SW 1271 (cell line): ENCODE results near the gene BDKRB2.

Experiments
- DNase-seq, 2 experiments: peaks; one replicate each; lab custom pipeline; 2025; lab: John Stamatoyannopoulos, UW

BDKRB2 gene

DNA sequence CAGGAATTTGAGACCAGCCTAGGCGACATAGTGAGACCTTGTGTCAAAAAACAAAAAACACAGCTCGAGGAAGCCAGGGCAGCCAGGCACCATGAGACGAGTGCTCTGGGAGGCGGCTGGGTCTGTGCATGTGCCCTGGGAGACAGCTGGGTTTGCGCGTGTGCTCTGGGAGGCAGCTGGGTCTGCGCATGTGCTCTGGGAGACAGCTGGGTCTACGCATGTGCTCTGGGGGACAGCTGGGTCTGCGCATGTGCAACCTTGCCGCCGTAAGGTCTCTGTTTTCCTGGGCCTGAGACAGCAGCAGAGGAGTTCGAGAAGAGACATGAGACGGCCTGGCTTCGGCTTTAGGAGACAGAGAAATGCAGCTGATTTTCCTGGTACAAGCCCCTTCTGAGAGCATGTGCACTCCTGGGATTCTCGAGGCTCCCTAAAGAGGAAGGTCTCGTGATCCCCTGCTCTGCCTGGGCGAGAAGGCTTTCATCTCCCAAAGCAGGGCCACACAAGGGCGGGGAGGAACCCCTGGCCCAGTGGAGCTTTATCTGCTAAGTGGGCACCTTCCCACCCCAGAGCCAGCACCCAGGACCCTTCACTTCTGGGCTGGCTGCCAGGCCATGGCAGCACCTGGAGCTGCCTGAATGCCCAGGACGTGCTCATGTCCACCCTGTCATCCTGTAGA, 47.8 kb downstream of the BDKRB2 start:
- no peak for DNase-seq

DNA sequence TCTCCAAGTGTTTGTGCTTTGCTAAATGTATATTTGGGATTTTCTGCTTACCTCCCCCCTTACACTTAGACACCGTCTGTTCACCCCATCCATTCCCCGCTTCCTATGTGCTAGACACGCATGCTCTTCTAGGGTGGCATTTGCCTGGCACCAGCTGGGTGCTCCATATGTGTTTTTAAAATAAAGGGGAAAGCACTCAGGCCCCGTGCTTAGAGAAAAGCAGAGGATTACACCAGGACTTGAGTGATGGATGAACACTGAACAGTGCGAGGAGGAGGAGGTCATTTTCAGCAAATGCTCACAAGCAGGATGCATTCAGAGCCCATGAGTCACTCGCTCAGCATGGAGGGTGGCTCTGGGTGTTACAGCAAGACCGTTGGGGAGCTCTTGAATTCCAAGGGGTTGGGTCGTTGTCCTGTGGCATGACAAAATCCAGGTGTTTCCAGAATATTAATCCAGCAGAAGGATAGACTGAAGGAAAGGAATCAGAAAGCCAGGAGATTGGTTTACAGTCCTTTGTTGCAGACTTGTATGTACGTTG, 48.4 kb downstream of the BDKRB2 start:
- peak in 1 of 2 experiments; percentile 23 for DNase-seq

DNA sequence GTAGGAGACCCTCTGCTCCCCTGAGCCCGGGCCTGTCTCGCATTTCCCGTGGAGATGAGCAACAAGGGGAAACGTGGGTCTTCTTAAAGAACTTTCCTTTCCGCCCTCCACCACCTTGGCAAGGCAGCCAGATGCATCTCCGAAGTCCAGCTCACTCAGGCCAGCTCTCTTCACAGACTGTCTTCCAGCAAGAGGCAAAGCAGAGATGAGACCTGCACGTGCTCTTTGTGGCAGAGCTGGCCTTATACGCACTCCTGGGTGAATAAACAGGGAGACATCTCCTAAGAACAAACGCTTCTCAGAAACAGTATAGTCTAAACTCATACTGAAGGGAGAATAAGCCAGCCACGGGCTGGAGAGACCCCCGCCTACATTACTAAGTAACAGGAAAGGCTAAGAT, 50.0 kb downstream of the BDKRB2 start:
- no peak for DNase-seq

DNA sequence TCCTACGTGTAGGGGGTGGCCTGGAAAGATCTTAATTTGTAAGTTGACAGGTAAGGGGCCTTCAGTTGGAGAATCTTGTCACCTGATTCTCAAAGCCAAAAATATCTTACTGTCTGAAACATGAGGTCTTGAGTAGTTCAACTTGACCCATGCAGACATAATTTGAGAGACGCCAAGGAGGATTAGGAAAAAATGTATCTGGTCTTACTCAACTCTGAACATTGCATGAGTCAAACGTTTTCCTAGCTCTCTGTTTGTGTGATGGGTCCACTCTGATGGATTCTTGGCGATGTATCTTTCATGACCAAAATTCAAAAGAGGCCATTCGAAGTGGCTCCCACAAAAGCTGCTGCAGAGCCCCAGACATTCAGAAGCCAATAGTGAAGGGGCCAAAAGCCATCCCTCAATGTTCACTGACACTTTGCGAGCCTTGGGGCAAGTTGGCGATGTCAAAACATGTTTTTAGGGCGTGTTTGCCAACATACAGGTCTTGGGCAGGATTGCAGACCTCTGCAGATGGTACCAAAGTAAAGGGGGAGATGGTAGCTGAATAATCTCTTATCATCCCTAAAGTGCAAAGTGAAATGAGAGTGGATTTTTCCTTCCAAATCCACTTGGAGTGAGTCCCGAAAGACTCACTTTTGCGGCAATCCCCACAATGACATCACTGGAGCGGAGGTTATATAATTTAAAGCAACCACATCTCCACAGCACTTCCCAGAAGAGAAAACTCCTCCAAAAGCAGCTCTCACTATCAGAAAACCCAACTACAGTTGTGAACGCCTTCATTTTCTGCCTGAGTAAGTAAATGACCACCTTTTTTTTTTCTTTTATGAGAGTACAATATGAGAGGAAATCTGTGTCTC, 51.1 kb downstream of the BDKRB2 start, which contains the start of gene BDKRB1:
Gene BDKRB1, plus strand, starts transcription at position 710 of the 866 bp plus-strand sequence. CDS start 7,473 bp downstream, outside the sequence.
- no peak for DNase-seq

DNA sequence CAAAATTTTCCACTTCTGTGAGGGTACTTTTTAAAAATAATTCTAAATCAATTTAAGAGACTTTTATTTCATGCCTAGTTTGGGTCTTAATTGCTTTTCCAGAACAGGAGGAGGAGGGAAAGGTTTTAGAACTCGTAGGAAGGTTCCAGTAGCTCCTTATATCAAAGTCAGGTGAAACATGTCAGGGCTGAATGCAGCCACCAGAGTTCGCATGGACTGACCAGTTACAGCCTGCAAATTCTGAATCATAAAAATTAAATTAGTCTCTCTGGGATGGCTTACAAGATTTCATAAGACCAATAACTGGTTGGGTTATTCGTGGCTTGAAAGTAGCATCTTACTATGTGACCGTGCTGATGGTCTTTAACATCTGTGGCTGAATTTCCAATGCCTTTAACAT, 51.8 kb downstream of the BDKRB2 start:
- DNase-seq: no peak

DNA sequence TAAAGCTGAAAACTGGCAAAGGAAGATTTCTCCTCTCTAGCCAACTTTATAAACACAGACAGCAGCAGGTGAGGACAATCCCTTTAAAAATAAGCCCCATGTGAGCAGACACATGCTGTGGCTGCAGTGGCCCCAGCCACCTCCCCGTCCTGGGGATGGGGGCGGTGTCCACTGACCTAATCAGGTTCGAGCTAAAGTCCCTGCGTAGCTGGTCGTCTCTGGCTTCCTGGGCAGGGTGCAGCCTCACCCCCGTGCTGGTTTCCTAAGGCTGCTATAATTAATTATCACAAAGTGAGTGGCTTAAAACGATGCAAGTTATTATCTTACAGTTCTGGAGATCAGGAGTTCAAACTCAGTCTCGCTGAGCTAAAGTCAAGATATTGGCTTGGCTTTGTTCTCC, 52.4 kb downstream of the BDKRB2 start:
- no peak for DNase-seq

DNA sequence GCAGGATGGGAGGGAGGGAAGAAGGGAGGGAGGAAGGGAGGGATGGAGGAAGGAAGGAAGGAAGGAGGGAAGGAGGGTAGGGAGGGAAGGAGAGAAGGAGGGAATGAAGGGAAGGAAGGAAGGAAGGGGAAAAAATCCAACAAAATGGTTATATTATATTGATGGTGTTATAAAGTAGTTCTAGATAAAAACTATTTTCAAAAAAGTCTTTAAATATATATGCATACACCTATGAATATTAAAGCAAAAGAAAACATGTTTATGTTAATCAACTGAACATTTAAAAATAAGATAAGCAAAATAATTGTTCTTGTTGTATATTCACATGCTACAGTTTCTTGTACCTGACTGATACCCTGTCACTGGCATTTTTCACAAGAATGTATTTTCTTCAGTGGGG, 53.3 kb downstream of the BDKRB2 start:
- DNase-seq: no peak

DNA sequence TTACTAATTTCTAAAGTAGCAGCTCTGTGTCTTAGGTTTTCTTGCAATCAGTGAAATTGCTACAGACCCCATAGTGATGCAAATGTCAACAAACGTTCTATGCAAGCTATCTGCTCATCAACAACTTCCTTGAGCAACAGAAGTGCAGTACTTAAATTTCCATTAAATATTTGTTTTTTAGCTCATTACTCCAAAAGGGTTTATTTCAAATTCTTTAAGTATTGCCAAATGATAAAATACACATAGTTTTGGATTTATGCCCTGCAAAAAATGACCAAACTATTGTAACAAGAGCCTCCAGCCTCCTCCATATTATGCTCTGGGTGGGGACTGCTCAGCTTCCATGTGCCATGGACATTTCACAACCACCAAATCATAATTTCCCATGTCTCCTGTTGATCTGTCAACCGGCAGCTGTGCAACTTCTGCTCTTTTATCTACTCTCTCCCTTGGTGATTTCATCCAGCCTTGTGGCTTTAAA, 55.7 kb downstream of the BDKRB2 start:
- DNase-seq: no peak

DNA sequence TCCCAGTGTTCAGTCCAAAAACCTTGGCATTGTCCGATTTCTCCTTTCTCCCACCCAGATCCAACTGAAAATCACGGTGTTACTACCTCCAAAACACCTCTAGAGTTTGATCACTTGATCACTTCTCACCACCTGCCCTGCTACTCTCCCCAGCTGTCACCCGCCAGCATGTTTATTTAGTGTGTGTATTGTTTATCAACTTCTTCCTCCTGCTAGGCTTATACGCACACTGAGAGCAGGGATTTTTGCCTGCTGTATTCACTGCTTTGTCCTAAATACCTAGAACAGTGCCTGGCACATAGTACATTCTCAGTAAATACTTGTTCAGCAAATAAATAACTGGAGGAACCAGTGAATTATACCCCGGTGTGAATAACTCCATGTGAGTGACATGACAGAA, 56.4 kb downstream of the BDKRB2 start:
- no peak for DNase-seq

DNA sequence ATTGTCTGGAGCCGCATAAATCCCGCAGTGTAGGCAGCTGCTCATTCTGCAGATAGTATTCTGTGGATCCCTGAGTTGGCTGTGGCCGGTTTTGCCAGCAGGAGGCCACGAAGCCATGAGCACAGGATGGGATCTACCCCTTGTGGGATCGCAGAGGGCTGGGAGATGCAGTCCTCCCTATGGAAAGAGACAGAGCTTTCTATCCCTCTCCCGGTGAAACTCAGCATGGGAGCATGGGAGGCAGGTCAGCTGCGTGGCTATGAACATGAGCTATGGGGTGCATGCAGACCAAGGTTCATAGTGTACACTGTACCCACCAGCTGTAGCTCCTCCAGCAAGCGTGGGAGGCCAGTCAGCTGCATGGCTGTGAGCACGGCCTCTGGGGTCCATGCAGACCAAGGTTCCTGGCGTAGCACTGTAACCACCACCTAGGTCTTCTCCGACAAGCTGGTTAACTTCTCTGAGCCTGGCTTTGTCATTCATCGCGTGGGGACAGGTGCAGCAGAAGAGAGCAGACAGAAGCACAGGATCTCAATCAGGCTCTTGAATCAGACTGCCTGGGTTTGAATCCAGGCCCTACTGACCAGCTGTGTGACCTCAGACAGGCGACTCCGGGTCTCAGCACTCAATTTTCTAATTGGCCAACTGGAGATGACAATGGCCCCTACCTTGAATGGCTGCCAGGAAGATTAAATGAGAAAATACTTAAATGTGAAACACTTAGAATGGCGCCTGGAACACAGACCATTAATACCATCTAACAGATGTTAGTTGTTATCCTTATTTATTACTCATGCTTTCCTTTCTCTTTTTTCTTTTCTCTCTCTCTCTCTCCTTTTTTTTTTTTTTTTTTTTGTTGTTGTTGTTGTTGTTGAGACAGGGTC, 57.4 kb downstream of the BDKRB2 start:
- no peak for DNase-seq

DNA sequence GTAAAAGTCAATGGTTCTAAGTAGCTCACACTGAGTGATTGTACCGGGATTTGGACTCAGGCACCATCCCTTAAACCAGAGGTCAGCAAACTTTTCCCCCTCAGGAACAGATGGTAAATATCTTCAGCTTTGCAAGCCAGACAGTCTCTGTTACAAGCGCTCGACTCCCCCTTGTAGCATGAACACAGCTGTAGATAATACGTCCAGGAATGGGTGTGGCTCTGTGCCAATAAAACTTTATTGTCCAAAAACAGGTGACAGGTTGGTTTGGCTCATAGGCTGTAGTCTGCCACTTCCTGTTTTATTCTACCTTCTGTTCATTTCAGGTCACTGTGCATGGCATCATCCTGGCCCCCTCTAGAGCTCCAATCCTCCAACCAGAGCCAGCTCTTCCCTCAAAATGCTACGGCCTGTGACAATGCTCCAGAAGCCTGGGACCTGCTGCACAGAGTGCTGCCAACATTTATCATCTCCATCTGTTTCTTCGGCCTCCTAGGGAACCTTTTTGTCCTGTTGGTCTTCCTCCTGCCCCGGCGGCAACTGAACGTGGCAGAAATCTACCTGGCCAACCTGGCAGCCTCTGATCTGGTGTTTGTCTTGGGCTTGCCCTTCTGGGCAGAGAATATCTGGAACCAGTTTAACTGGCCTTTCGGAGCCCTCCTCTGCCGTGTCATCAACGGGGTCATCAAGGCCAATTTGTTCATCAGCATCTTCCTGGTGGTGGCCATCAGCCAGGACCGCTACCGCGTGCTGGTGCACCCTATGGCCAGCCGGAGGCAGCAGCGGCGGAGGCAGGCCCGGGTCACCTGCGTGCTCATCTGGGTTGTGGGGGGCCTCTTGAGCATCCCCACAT, 58.9 kb downstream of the BDKRB2 start:
- no peak for DNase-seq

DNA sequence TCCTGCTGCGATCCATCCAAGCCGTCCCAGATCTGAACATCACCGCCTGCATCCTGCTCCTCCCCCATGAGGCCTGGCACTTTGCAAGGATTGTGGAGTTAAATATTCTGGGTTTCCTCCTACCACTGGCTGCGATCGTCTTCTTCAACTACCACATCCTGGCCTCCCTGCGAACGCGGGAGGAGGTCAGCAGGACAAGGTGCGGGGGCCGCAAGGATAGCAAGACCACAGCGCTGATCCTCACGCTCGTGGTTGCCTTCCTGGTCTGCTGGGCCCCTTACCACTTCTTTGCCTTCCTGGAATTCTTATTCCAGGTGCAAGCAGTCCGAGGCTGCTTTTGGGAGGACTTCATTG, 59.5 kb downstream of the BDKRB2 start:
- DNase-seq: no peak

DNA sequence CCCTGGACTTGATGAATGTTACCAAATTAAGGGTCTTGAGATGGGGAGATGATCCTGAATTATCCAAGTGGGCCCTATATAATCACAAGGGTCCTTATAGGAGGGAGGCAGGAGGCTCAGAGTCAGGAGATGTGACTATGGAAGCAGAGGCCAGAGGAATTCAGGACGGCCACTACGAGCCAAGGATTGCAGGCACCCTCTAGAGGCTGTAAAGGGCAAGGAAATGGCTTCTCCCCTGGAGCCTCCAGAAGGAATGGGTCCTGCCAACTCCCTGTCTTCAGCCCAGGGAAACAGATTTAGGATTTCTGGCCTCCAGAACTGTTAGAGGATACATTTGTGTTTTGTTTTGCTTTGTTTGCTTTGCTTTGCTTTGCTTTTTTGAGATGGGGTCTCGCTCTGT, 60.2 kb downstream of the BDKRB2 start:
- no peak for DNase-seq

DNA sequence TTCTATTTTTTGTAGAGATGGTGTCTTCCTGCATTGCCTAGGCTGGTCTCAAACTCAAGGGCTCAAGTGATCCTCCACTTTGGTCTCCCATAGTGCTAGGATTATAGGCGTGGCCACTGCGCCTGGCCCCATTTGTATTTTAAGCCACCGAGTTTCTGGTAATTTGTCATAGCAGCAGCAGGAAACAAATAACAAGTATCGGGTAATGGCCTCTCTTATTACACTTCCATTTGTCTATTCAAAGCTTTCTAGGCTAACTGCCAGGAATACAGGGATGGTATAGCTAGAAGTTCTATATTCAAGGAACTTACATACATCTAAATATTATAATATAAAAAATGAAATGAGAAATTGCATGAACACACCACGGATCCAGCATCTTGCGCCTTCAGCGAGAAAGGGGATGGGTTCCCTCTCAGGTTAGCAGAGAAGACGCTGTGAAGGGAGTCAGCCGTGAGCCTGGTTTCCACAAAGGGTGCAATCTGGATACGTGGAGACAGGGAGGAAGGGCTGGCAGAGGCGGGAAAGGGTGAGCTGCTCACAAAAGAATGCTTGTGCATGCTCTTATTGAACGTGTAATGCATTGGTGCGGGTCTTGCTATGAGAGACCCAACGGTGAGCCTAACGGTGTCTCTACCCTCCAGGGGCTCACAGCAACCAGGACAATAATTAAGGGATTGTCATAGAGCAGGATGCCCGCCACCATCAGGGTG, 60.9 kb downstream of the BDKRB2 start:
- no peak for DNase-seq

DNA sequence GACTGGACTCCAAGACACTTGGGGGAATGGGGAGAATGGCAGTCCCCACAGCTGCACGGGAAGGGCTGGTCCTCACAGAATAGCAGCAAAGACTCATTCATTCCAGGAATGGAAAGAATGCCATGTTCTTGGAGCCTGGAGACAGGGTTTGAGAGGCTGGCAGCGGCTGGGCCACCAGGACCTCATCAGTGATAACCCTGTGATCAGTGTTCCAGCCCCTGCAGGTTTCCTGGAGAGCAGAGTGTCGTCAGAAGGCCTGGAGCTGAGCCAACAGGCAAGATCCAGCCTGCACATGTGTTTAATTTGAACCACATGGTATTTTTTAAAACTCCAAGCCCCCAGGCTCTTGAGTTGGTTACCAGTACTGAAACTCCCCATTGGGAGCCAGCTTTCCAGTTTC, 62.7 kb downstream of the BDKRB2 start:
- no peak for DNase-seq

DNA sequence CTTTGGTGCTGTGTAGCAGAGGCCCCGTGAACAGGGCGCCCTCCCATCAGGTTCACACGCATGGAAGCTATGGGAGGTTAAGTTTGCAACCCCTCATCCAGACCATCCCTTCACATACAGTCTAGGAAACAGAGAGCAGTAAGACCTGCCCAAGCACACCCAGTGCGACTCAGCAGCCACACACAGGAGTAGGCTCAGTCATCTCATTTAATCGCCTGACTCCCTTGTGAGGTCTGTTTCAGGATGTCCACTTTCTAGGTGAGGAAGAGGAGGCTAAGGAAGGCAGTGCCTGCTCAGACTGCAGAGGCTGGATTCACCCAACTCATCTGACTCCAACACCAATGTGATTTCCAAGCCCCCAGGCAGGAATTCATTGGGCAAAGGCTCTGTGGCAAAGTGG, 63.3 kb downstream of the BDKRB2 start:
- no peak for DNase-seq

DNA sequence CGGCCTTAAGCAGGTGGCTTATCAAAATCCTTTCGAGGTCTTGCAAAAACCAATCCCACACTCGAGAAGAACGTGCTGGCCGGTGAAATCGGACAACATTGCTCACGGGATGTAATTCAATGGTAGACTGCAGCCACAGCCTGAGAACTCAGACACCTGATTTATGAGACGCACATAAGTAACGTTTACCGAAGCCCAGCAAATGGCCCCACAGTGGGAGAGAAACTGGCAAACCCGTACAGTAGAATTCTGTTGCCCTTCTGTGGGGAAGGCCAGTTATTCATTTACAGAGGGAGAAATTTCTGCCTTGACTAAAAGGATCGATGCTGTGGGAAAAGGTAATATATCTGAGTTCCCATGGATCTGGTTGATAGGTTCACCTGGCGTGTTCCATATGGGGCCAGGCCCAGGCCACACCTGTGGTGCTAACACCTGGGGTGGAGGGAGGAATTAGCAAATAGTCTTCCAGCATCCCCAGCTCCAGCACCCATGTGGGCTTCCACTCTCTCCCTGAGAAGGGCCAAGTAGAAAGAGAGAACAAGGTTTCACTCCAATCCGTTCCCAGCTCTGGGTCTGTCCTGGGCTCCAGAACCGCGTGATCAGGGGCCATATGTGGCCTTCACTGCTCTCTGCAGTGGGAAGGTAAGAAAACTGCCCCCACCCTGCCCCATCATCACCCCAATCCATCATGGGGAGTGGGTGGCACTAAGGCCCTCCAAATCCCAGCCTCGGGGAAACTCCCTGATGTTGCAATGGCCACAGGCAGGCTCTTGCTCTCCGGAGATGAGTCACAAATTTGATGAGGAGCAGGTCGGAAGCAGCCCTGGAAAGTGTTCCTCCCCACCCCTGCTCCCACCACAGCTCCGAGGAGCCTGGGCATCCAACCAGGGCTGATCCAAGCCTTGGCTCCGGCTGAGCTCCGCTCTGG, 64.1 kb downstream of the BDKRB2 start:
- DNase-seq: peak in 1 of 2 experiments; percentile 10

DNA sequence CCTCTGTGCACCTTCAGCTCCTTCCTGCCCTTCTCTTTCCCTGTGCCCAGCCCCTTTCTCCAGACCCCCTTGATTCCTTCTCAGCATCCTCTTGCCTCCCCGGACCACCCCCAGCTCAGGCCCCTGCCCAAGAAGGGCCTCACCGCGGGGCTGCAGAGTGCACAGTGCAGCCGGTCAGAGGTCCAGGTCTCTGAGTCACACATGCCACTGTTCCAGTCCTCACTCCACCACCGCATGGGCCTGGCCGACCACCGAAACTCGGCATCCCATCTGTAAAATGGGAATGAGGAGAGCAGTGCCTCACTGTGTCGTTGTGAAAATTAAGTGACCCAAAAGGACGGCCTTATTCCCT, 64.7 kb downstream of the BDKRB2 start:
- DNase-seq: no peak
